ENCODE results near the gene DNAI7. TPM values are rescaled to one million over a fixed set of nuclear protein-coding genes. Genes with fewer than 3 reads are reported as not detected.

DNAI7 gene
- polyA plus RNA-seq, 3 donors = 0.15 to 0.41 TPM; not detected in 1

DNA sequence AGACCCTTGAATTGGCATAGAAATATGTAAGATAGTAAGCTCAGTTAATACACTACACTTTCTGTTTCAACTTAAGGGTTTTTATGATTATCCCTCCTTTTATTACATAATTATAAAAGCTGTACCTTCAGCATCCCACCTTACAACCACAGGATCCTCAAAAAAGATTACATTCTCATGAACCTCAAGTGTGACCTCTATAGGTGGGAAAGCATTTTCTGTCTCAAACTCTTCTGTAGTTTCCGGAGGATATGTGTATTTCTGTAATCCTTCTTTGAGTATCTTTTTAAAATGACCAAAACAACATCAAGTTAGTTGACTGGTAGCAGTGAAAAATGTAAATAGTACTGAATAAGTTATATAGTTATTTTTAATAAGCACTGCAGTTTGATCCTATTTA, 75.9 kb downstream of the DNAI7 start:
- H3K27ac ChIP-seq (ENCODE audit: low read depth, low read length) = no peak overlapping the region
- WGBS, 3 donors = 61 to 71% (median 66%) methylated on average over 1 of the region's 1 CpG

DNA sequence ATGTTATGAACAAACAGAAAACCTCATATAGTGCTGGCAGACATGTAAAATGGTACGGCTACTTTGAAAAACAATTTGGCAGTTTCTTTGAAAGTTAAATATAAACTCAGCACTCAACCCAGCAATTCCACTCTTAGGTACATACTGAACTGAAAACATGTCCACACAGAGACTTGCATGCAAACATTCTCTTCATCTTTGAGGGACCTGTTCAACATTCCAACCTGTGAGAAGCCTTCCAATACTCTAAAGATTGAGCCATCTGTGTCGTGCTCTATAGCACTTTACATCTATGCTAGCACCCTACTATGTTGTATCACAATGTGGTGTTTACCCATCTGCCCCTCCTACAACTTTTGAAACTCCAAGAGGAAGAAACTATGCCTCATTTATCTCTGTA, 79.3 kb downstream of the DNAI7 start:
- no peak overlapping the region for H3K27ac ChIP-seq (ENCODE audit: low read depth, low read length)
- 25 to 82% (median 81%) methylated on average over 2 of the region's 2 CpGs for WGBS, 3 donors

DNA sequence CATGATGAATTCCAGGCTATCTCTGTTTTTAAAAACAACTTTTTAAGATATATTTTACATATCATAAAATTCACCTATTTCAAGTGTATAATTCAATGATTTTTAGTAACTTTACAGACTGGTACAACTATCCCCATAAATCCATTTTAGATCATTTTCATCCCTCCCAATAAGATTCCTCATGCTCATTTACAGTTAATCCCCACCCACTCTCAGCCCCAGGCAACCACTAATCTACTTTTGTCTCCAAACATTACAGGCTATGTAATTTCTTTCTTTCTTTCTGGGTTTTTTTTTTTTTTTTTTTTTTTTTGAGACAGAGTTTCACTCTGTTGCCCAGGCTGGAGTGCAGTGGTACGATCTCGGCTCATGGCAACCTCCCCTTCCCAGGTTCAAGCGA, 81.3 kb downstream of the DNAI7 start:
- 99 to 100% (median 100%) methylated on average over 3 of the region's 3 CpGs for WGBS, 3 donors
- H3K27ac ChIP-seq (ENCODE audit: low read depth, low read length) = no peak overlapping the region

DNA sequence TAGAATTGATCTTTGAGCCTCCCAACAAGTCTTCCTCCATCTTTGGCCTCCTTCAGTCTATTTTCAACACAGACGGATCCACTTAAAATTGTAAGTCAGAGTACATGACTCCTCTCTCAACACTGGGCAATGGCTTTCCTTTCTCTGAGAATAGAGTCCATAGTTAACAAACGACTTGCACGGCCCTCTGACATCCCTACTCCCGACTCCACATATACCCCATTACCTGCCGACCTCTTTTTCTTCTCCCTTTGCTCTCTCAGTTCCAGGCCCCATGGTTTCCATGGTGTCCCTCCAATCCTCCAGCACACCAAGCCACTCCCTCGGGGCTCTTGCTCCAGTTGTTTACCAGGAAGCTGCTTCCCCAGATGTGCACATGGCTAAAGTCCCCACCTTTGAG, 84.7 kb downstream of the DNAI7 start:
- 87 to 95% (median 93%) methylated on average over 6 of the region's 6 CpGs for WGBS, 3 donors
- no peak overlapping the region for H3K27ac ChIP-seq (ENCODE audit: low read depth, low read length)

DNA sequence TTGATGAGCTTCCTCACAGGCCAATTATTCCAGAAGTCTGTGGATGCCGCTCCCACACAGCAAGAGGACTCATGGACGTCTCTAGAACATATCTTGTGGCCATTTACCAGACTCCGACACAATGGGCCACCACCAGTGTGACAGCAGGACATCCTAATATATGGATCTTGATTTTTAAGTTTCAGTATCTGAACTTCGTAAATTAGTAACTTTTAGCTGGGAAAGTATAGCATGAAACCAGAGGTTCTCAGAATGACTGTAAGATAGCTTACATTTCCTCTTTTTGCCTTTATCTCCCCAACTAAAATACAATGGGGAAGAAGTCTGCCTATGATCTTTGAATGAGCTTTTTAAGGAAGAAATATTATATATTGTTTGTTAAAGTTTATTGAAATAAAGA, 87.0 kb downstream of the DNAI7 start:
- no peak overlapping the region for H3K27ac ChIP-seq (ENCODE audit: low read depth, low read length)
- 86 to 90% (median 89%) methylated on average over 4 of the region's 4 CpGs for WGBS, 3 donors

DNA sequence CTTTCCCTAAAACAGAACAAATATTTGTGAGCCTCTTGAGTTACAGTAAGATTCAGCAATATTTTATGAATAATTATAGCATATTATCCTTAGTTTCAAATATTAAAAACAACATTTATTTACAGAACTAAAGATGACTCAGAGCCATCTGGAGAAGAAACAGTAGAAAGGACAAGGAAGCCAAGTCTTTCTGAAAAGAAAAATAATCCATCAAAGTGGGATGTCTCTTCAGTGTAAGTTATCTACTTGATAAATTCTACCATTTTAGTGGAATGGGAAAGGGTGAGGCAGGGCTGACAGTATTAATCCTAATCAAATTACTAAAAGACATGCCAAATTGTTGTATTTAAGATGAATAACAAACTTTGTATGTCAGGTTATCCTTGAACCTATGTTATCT, 88.1 kb downstream of the DNAI7 start:
- no peak overlapping the region for H3K27ac ChIP-seq (ENCODE audit: low read depth, low read length)

DNA sequence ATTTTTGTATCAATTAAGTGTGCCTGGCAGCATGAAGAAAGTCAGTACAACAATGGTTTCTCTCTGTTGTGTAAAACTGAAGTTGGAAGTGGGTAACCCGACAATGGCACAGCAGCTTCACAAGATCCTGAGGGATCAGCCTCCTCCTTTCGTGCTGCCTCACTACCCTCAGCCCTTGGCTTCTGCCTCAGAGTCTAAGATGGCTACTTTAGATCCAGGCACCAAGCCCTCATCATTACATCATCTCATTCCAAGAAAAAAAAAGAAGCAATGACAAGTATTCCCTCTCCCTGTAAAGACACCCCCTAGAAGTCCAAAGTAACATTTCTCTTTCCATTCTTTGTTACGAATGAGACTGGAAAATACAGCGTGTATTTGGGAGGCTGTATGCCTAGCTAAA, 92.6 kb downstream of the DNAI7 start:
- H3K27ac ChIP-seq (ENCODE audit: low read depth, low read length) = no peak overlapping the region
- WGBS, 3 donors = 65 to 95% (median 92%) methylated on average over 4 of the region's 4 CpGs

DNA sequence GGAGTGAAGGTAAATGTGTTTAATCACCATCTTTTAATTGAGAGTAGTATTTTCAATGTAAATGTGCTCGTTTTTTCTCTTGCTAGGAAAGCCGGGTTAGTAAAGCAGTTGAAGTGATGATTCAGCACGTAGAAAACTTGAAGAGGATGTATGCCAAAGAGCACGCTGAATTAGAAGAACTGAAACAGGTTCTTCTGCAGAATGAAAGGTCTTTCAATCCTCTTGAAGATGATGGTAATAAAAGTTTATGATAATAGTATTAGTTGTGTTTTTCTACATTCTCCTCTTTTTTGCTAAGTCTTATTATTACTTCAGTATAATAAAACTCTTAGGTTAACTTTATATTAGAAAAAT, 93.9 kb downstream of the DNAI7 start:
- no peak overlapping the region for H3K27ac ChIP-seq (ENCODE audit: low read depth, low read length)
- WGBS, 3 donors = 57 to 79% (median 65%) methylated on average over 4 of the region's 4 CpGs

DNA sequence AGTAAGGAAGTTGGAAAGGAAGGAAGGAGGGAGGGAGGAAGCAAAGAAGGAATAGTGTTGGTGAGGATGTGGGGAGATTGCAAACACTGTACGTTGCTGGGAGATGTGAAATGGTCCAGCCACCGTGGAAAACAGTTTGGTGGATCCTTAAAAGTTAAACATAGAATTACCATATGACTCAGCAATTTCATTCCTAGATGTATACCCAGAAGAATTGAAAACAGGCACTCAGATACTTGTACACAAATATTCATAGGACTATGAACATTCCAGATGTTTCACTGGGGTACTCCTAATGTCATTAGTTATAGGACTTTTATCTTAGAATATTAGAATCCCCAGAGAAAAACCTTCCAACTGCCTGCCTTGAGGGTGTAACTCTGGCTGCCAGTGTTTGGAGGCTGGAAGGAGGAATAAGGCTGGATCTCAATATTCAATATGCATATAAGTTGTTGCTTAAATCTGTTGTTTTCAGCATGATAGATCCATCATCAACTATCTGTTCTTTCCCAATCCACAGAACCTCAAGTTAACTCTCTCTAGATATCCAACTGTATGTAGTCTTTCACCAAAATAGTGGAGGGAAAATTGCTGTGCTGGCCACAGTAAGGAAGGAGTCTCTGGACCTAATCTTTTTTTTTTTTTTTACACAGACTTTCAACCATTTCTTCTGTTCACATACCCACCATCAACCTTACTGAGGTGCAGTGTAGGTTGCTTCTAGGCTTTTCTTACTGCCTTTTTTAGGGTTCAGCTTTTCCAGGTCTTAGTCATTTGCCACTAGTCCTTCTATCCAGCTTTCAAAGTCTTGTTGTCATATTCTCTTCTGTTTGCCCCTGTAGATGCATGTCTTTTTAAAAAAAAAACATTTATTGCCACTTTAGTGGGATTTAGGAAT, 94.5 kb downstream of the DNAI7 start:
- no peak overlapping the region for H3K27ac ChIP-seq (ENCODE audit: low read depth, low read length)
- WGBS, 3 donors = 37 to 83% (median 48%) methylated on average over 2 of the region's 2 CpGs

DNA sequence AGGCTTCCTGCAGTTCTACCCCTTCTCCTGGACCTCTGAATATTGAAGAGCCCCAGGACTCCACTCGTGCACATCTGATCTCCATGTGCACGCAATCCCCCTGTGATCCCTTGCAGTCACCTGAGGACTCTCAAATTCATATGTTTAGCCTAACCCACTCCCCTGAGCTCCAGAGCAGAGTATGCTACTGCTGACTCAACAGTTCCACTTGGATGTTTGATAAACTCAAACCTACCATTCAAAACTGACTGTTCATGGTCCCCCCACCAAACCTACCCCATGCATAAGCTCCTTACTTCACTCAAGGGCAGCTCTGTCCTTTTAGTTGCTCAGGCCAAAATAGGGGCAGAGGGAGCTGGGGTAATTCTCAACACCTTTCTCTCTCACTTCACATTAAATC, 96.0 kb downstream of the DNAI7 start:
- 88 to 100% (median 94%) methylated on average over 2 of the region's 2 CpGs for WGBS, 3 donors
- H3K27ac ChIP-seq (ENCODE audit: low read depth, low read length) = no peak overlapping the region

DNA sequence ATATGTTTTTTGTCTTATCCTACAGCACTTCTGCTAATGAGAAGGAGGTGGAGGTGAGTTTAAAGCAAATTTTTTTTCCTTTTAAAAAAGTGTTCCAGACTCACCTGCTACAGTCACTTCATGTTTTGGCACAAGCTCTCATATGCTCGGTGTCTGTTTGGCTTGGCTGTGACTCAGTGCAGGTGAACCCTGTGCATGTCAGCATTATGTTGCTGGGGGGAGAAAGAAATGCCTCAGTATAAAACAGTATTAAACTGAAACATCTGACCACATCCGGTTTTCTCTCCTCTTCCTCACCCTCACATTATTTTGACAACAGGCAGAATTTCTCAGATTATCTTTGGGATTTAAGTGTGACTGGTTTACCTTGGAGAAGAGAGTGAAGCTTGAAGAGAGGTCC, 105.2 kb downstream of the DNAI7 start:
- 27 to 34% (median 32%) methylated on average over 2 of the region's 2 CpGs for WGBS, 3 donors
- H3K27ac ChIP-seq (ENCODE audit: low read depth, low read length) = no peak overlapping the region

DNA sequence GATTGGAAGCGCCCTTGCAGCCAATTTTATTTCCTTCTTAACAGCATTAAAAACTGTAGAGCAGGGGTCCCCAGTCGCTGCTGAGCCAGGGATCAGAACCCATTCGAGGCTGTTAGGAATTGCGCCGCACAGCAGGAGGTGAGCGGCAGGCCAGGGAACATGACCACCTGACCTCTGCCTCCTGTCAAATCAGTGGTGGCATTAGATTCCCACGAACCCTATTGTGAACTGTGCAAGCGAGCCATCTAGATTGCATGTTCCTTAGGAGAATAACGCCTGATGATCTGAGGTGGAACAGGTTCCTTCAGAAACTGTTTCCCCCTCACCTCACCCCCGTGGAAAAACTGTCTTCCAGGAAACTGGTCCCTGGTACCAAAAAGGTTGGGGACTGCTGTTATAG, 107.4 kb downstream of the DNAI7 start:
- WGBS, 3 donors = 72 to 82% (median 80%) methylated on average over 10 of the region's 10 CpGs
- H3K27ac ChIP-seq (ENCODE audit: low read depth, low read length) = no peak overlapping the region

DNA sequence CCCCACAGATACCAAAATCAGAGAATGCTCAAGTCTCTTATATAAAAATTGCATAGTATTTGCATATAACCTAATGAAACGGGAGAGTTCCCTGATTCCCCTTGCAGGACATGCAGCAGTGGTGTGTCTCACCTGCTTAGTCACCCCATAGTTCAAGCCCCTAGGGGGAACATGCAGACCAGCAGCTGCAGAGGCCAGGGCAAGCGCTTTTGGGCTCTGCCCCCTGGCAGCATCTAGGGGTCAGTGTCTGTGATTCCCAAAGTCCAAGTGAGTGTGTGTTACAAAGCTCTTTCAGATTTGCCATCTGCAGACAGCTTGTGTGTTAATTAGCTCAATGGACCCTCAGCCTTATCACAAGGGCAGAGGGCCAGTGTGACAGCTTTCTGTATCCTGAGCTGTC, 110.1 kb downstream of the DNAI7 start:
- WGBS, 3 donors = 87 to 98% (median 93%) methylated on average over 2 of the region's 2 CpGs
- H3K27ac ChIP-seq (ENCODE audit: low read depth, low read length) = no peak overlapping the region

DNA sequence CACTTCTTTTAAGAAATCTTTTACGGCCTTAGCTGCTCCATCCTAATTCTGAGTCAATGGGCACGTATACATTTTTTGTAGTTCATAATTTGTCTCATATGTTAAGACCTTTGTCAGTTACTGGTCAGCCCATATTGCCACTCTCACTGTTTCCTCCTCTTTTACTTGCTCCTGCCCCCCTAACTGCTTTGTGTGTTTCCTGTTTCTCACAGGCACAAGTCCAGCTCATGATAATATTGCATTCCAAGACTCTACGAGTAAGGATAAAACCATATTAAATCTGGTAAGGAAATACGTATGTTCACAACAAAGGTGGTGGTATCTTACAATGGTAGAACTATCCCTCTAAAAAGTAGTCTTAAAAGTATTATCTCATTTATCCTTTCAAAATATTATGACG, 111.7 kb downstream of the DNAI7 start:
- no peak overlapping the region for H3K27ac ChIP-seq (ENCODE audit: low read depth, low read length)
- WGBS, 3 donors = 42 to 69% (median 49%) methylated on average over 5 of the region's 5 CpGs

DNA sequence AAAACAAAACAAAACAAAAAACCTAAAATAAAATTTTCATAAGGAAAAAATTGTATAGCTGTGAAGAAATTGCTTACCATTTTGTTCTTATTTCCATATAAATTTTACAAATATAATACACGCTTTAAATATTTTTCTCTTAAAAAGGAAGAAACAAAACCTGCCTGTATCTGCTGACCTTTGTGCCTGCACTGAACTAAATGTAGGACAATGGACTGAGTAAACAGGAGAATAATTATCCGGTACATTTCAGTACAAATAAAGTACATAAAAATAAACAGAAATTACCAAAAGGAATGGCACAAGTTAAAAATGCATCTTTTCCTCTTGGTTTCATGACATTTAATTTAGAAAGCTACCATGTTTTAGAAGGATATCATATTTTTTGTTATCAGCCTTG, 112.3 kb downstream of the DNAI7 start:
- 71 to 88% (median 86%) methylated on average over 2 of the region's 2 CpGs for WGBS, 3 donors
- no peak overlapping the region for H3K27ac ChIP-seq (ENCODE audit: low read depth, low read length)

DNA sequence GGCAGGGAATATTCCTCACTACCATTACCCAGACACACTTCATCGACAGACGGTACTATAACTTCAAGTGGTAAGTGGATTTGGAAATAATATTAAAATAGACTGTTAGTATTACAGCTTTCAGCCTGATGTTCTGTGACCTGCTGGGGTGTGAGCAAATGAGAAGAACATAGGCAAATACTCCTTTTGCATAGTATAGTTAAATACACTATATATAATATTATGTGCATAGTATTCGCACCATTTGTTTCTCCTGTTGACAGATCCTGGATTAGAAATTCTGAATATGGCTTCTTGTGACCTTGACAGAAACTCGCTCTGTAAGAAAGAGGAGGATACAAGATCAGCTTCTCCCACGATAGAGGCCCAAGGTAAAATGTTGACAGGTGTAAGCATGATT, 115.6 kb downstream of the DNAI7 start:
- 92 to 94% (median 93%) methylated on average over 5 of the region's 5 CpGs for WGBS, 3 donors
- no peak overlapping the region for H3K27ac ChIP-seq (ENCODE audit: low read depth, low read length)

DNA sequence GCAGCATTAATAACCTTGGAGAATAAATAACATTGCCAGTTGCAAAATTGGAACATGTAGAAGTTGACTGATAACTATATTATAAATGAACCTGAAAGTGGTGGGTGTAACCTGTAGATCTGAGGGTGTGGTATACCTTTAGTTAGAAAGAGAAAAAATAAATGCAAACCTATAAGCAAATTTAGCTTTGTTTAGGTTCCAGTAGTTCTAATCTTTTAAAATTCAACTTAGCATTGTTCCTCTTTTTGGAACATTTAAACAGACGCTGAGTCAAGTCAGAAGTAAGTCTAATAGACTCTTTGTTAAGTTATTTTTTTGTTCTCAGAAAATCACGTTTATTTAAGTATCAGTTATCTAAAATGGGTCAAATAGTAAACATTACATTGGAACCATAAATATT, 120.0 kb downstream of the DNAI7 start:
- H3K27ac ChIP-seq (ENCODE audit: low read depth, low read length) = no peak overlapping the region
- 29 to 41% (median 37%) methylated on average over 2 of the region's 2 CpGs for WGBS, 3 donors

DNA sequence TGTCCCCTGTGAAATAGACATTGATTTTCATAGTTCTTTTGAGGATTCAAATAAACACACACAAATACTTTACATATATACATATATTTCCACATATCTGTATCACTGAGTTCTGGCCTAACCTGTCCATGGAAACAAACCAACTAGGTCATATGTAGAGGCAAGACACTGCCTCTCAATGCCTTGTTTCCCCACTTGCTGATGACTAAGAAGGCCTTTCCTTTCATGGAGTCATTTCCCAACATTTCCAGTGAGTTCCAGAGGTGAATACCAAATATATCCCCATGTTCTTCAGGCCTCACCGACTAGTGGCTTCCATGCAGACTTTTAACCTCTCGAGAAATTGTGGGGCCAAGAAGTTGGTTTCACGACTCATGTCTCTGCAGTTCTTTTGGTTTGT, 120.8 kb downstream of the DNAI7 start:
- no peak overlapping the region for H3K27ac ChIP-seq (ENCODE audit: low read depth, low read length)
- WGBS, 3 donors = 70 to 77% (median 71%) methylated on average over 3 of the region's 3 CpGs

DNA sequence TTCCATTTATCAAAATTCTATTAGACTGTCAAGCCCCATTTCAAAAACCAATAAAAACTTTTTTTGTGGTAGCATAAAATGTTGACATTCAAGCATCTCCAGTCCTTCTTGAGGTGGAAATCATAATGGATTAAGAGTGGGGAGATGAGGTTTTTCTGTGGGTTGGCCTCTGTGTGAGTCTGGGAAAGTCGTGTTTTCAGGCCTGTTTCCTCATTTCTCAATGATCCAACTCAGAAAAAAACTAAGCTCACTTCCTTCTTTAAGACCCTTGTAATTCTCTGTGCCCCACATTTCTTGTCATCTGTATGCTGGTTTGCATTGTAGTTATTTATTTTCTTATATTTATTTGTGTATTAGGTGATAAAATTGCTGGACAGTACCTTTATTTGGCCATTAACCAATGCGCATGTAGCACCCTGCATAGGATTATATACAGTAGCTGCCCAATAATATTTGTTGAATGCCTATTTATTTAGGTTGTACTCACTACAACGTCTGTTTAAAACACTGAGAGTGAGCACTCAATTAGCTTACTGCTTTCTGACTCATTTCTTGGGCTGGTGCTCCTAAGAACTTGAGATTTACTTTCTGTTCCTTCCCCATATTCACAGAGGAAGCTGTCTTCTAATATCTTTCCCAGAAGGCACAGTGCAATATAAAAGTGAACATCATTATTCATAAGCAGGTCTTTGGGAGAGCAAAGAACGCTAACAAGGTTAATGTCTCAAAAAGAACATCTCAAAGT, 121.9 kb downstream of the DNAI7 start:
- 53 to 65% (median 59%) methylated on average over 4 of the region's 4 CpGs for WGBS, 3 donors
- H3K27ac ChIP-seq (ENCODE audit: low read depth, low read length) = no peak overlapping the region

DNA sequence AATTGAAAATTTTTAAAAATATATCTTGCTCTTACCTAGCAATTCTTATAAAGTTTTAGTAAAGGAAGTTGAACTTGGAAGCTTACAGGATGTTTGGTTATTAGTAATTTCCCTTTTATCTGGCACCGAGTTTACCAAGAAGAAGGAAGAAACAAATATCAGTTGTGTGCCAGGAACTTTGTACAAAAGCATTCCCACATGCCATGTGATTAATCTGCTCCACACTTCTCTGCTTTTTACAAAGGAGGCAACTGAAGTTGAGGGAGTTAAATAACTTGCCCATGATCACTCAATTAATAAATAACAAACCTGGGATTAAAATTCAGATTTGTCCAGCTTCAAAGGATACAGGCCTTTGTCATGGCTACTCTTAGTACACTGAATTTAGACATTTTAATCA, 123.6 kb downstream of the DNAI7 start:
- no peak overlapping the region for H3K27ac ChIP-seq (ENCODE audit: low read depth, low read length)
- 5 to 25% (median 19%) methylated on average over 1 of the region's 1 CpG for WGBS, 3 donors
